Adipose tissue (tissue), 3 donors: Measurements from ENCODE around the gene CHMP4B. TPM values are rescaled to one million over a fixed set of nuclear protein-coding genes. Genes with fewer than 3 reads are reported as not detected.

Source experiments
- H3K27ac ChIP-seq: one replicate; pipeline ENCODE4 v1.5.1; 2013; ENCODE audit warnings: low read depth, low read length
- WGBS, 3 donors: extraction: QIAGEN DNeasy Blood & Tissue Kit; methylation state at CpG; one replicate each; pipeline ENCODE4 v1.1.7; 2013; 5-methylcytosine and 5-hydroxymethylcytosine counted together
- polyA plus RNA-seq, 3 donors: library from polyadenylated mRNA; stranded (reverse); fragments of 200-250 nt; gene quantifications; one replicate each; pipeline ENCODE4 v1.2.3, GENCODE V29; 2013
- donor health status: healthy with polysubstance abuse.
- donor health status: Bipolar disorder and iron deficiency.
- donor health status: healthy.

Gene CHMP4B
- polyA plus RNA-seq, 3 donors = 50.9 to 131 (median 97.2) TPM

- H3K27ac ChIP-seq = no peak overlapping the region
- WGBS, 3 donors = 36 to 74% (median 71%) methylated on average over 4 of the region's 4 CpGs
Measured at GRCh38 chr20:33901132-33901523, 90.0 kb downstream of the CHMP4B start.

- WGBS, 3 donors = 93 to 98% (median 93%) methylated on average over 3 of the region's 3 CpGs
- no peak overlapping the region for H3K27ac ChIP-seq
Measured at GRCh38 chr20:33902011-33902410, 90.9 kb downstream of the CHMP4B start.

Other genes starting within 250 kb of the CHMP4B start
- gene C20orf144, start 149.0 kb upstream of the CHMP4B start, polyA plus RNA-seq = under 1 TPM; 0.05 to 0.11 (median 0.06) TPM
- gene ACTL10, start 144.4 kb upstream of the CHMP4B start, polyA plus RNA-seq = 1 to 10 TPM in 1 of 3 donors, under 1 TPM in 2; 0.34 to 3.4 (median 0.61) TPM
- gene NECAB3, start 136.9 kb upstream of the CHMP4B start, polyA plus RNA-seq = 10 to 100 TPM; 14.6 to 25.7 (median 19.6) TPM
- gene E2F1, start 125.0 kb upstream of the CHMP4B start, polyA plus RNA-seq = 1 to 10 TPM in 2 of 3 donors, under 1 TPM in 1; 0.59 to 2.0 (median 1.3) TPM
- gene PXMP4, start 91.0 kb upstream of the CHMP4B start, polyA plus RNA-seq = 1 to 10 TPM; 3.1 to 4.8 (median 4.6) TPM
- gene ZNF341, start 79.4 kb upstream of the CHMP4B start, polyA plus RNA-seq = 1 to 10 TPM; 1.4 to 2.0 (median 1.9) TPM
- 100 to 1,000 TPM in 2 of 3 donors, 10 to 100 TPM in 1; 66.0 to 109 (median 100) TPM for gene RALY, start 182.6 kb downstream of the CHMP4B start, polyA plus RNA-seq